ENCODE results near the gene COA1. TPM values are rescaled to one million over a fixed set of nuclear protein-coding genes. Genes with fewer than 3 reads are reported as not detected.
"Not testable (repeated sequence)": the region's sequence is repeated elsewhere in the genome, so short reads cannot be mapped to it uniquely, and the experiment has no call there.

The COA1 gene, protein sequence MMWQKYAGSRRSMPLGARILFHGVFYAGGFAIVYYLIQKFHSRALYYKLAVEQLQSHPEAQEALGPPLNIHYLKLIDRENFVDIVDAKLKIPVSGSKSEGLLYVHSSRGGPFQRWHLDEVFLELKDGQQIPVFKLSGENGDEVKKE
- total RNA-seq (10 to 100 TPM; 75.7 to 80.5 TPM), polyA plus RNA-seq (ENCODE audit: insufficient read depth, low read depth, low replicate concordance) (36.4 TPM)
- long read RNA-seq, donor 1, transcript COA1-201 (6 exons, 927 nt), result major isoform, 20 of 39 reads
- long read RNA-seq, donor 1, partial matches to known transcripts, result 13 of 39 reads
- long read RNA-seq, donor 1, other reads (novel, unspliced or antisense), result 0 of 39 reads
- long read RNA-seq, donor 2, transcript COA1-201 (6 exons, 927 nt), result major isoform, 11 of 15 reads
- long read RNA-seq, donor 2, partial matches to known transcripts, result 0 of 15 reads
- long read RNA-seq, donor 2, other reads (novel, unspliced or antisense), result 0 of 15 reads

DNA sequence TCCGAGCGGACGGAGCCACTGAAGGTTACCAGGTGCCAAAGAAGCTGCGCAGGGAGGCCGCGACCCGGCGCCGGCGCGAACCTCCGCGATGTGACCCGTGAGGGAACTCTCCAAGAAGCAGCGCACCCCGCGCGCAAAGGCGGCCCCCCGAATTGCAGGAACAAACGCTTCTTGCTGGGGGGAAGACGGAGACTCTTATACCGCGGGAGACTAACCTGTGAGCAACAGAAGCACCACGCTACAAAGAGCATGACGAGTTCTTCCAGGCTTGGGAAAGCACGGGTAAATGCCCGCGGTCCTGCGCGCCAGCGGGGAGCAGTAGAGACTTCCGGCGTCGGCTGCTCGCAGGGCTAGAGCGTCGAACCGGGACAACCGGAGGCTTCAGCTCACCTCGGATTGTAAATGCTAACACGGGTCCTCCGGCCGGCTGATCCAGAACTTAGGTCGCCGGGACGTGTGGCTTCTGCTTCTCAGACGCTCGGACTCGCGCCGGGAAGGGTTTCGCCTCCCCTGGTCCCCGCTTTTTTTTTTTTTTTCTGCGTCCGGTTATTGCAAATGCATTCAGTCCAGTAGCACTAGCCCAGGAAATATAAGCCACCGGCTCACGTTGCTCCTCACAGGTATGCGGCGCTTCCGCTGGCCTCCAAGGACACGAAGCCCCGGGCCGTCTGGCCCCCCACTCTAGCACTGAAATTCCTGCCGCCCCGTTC lies at the start of gene COA1:
COA1 (minus strand) TSS at position 310 of the 710 bp plus-strand sequence. CDS start 80,909 bp downstream, outside the sequence.
- TF ChIP-seq POLR2A (IDR thresholded peaks at IDR 0.05), result no peak
- TF ChIP-seq, protein P1, sequence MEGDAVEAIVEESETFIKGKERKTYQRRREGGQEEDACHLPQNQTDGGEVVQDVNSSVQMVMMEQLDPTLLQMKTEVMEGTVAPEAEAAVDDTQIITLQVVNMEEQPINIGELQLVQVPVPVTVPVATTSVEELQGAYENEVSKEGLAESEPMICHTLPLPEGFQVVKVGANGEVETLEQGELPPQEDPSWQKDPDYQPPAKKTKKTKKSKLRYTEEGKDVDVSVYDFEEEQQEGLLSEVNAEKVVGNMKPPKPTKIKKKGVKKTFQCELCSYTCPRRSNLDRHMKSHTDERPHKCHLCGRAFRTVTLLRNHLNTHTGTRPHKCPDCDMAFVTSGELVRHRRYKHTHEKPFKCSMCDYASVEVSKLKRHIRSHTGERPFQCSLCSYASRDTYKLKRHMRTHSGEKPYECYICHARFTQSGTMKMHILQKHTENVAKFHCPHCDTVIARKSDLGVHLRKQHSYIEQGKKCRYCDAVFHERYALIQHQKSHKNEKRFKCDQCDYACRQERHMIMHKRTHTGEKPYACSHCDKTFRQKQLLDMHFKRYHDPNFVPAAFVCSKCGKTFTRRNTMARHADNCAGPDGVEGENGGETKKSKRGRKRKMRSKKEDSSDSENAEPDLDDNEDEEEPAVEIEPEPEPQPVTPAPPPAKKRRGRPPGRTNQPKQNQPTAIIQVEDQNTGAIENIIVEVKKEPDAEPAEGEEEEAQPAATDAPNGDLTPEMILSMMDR (IDR thresholded peaks at IDR 0.05), result no peak
- peak; percentile 91 for DNase-seq
- H3K4me3 ChIP-seq, result peak within 1 kb of the TSS; percentile 81 to 93
- H3K36me3 ChIP-seq (ENCODE audit: low read depth, missing control alignments), result no peaks in the 10 kb centered on the region
- H3K27me3 ChIP-seq, result no peaks in the 10 kb centered on the region
- intact Hi-C loops (cut with DNase I; ENCODE audit: low total_unique reads), result no loop called here
- peaks cover 5% of the 10 kb centered on the region for H3K4me1 ChIP-seq
- H3K27ac ChIP-seq, result peak within 1 kb of the TSS; percentile 79 to 87
- no peaks in the 10 kb centered on the region for H3K9me3 ChIP-seq
- WGBS, 2 donors, result 0 to 1% methylated on average over 46 to 61 of the region's 66 CpGs

DNA sequence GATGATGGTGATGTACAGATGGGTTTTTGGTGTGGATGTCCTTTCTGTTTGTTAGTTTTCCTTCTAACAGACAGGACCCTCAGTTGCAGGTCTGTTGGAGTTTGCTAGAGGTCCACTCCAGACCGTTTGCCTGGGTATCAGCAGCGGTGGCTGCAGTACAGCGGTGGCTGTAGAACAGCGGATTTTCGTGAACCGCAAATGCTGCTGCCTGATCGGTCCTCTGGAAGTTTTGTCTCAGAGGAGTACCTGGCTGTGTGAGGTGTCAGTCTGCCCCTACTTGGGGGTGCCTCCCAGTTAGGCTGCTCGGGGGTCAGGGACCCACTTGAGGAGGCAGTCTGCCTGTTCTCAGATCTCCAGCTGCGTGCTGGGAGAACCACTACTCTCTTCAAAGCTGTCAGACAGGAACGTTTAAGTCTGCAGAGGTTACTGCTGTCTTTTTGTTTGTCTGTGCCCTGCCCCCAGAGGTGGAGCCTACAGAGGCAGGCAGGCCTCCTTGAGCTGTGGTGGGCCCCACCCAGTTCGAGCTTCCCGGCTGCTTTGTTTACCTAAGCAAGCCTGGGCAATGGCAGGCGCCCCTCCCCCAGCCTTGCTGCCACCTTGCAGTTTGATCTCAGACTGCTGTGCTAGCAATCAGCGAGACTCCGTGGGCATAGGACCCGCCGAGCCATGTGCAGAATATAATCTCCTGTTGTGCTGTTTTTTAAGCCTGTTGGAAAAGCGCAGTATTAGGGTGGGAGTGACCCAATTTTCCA lies 49.1 kb upstream of the COA1 start:
- H3K4me1 ChIP-seq; H3K9me3 ChIP-seq; H3K27ac ChIP-seq; H3K36me3 ChIP-seq (ENCODE audit: low read depth, missing control alignments); H3K4me3 ChIP-seq; intact Hi-C loops (cut with DNase I; ENCODE audit: low total_unique reads); H3K27me3 ChIP-seq; DNase-seq: not testable (repeated sequence)
- 91 to 93% methylated on average over 9 to 15 of the region's 18 CpGs for WGBS, 2 donors

DNA sequence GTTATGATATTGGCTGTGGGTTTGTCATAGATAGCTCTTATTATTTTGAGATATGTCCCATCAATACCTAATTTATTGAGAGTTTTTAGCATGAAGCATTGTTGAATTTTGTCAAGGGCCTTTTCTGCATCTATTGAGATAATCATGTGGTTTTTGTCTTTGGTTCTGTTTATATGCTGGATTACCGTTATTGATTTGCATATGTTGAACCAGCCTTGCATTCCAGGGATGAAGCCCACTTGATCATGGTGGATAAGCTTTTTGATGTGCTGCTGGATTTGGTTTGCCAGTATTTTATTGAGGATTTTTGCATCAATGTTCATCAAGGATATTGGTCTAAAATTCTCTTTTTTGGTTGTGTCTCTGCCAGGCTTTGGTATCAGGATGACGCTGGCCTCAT lies 45.9 kb upstream of the COA1 start:
- intact Hi-C loops (cut with DNase I; ENCODE audit: low total_unique reads); H3K27ac ChIP-seq; H3K9me3 ChIP-seq; H3K27me3 ChIP-seq; H3K4me1 ChIP-seq; DNase-seq; H3K36me3 ChIP-seq (ENCODE audit: low read depth, missing control alignments); H3K4me3 ChIP-seq: not testable (repeated sequence)
- 96 to 100% methylated on average over 2 of the region's 2 CpGs for WGBS, 2 donors

DNA sequence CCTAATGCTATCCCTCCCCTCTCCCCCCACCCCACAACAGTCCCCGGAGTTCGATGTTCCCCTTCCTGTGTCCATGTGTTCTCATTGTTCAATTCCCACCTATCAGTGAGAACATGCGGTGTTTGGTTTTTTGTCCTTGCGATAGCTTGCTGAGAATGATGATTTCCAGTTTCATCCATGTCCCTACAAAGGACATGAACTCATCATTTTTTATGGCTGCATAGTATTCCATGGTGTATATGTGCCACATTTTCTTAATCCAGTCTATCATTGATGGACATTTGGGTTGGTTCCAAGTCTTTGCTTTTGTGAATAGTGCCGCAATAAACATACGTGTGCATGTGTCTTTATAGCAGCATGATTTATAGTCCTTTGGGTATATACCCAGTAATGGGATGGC lies 43.9 kb upstream of the COA1 start:
- H3K36me3 ChIP-seq (ENCODE audit: low read depth, missing control alignments); DNase-seq; H3K27me3 ChIP-seq; H3K4me3 ChIP-seq; H3K9me3 ChIP-seq; intact Hi-C loops (cut with DNase I; ENCODE audit: low total_unique reads); H3K27ac ChIP-seq; H3K4me1 ChIP-seq: not testable (repeated sequence)
- WGBS, 2 donors, result 94 to 96% methylated on average over 6 of the region's 6 CpGs

DNA sequence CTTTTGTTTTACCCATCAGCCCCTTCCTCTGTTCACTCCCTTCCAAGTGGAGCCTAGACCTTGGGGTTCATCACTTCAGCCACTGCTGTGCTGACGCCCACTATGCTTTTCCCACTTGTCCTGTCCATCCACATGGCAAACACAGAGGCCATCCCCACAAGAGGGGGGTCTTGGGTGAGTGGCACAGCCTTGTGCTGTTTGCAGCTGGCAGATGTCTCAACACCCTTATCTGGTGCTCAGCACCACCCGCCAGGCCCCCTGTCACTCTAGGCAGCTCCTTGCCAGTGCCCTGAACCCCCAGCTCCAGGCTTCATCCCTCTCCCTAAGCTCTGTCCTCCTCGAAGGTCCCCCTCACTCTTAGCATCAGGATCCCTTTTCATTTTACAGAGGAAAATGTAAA lies 42.2 kb upstream of the COA1 start:
- Histone ChIP-seq H3K4me3 (no peak overlapping the region), H3K9me3 (no peaks in the 10 kb centered on the region), H3K27ac (no peak overlapping the region), H3K36me3 (ENCODE audit: low read depth, missing control alignments) (no peaks in the 10 kb centered on the region), H3K27me3 (no peaks in the 10 kb centered on the region), H3K4me1 (no peaks in the 10 kb centered on the region)
- no peak for DNase-seq
- TF ChIP-seq POLR2A (IDR thresholded peaks at IDR 0.05), result no peak
- TF ChIP-seq, protein P1 (IDR thresholded peaks at IDR 0.05), result no peak
- 78 to 90% methylated on average over 3 of the region's 3 CpGs for WGBS, 2 donors
- intact Hi-C loops (cut with DNase I; ENCODE audit: low total_unique reads), result no loop called here

DNA sequence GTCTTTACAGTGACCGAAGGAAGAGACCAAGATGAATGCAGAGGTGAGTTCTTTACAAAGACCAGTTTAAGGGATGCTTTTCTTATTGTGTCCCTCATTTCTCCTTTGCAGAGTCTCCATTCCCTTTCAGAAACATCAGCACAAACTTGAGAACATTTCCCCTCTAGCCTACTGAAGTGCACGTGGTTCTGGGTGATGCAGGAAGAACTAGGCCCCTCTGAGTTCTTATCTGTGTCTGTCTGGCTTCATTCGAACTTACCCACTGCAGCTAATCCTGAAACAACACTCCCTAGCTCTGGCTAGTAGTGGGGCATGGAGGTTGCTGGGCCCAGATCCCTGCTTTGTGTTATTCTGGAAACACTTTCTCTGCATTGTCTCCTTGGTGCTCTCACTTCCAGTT lies 41.8 kb upstream of the COA1 start:
- TF ChIP-seq POLR2A (IDR thresholded peaks at IDR 0.05), result no peak
- TF ChIP-seq, protein P1 (IDR thresholded peaks at IDR 0.05), result no peak
- Histone ChIP-seq H3K4me1 (no peaks in the 10 kb centered on the region), H3K27ac (no peak overlapping the region), H3K4me3 (no peak overlapping the region), H3K9me3 (no peaks in the 10 kb centered on the region), H3K36me3 (ENCODE audit: low read depth, missing control alignments) (no peaks in the 10 kb centered on the region), H3K27me3 (no peaks in the 10 kb centered on the region)
- 65 to 71% methylated on average over 3 of the region's 3 CpGs for WGBS, 2 donors
- no peak for DNase-seq
- intact Hi-C loops (cut with DNase I; ENCODE audit: low total_unique reads), result no loop called here

Measured in testis (tissue), 5 donors.